Measurements from ENCODE around the gene APP. TPM values are rescaled to one million over a fixed set of nuclear protein-coding genes. Genes with fewer than 3 reads are reported as not detected.
A peak's percentile ranks its signal among the peaks of the same experiment; 100 is the strongest.

APP gene
- total RNA-seq, 2 experiments from 2014 or later = 39.3 to 39.4 TPM

DNA sequence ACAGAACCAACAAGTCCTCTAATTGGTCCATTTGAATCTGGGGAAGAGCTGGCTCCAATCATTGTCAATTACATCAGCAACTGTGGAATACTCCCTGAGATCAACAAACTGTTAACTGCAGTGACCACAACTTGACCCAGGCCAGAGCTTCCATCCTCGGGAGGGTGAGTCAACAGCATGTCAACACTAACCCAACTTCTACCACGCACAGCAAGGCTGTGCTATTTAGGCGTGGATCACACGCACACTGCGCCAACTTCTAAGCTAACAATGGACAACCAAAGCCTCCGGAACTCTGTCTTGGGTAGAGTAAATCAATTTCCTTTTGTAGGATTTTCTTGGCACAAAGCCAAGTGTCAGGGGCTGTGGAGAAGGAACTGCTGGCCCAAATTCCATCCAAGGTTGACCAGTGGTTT, 30.4 kb downstream of the APP start:
- TF ChIP-seq, protein P1, sequence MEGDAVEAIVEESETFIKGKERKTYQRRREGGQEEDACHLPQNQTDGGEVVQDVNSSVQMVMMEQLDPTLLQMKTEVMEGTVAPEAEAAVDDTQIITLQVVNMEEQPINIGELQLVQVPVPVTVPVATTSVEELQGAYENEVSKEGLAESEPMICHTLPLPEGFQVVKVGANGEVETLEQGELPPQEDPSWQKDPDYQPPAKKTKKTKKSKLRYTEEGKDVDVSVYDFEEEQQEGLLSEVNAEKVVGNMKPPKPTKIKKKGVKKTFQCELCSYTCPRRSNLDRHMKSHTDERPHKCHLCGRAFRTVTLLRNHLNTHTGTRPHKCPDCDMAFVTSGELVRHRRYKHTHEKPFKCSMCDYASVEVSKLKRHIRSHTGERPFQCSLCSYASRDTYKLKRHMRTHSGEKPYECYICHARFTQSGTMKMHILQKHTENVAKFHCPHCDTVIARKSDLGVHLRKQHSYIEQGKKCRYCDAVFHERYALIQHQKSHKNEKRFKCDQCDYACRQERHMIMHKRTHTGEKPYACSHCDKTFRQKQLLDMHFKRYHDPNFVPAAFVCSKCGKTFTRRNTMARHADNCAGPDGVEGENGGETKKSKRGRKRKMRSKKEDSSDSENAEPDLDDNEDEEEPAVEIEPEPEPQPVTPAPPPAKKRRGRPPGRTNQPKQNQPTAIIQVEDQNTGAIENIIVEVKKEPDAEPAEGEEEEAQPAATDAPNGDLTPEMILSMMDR (IDR thresholded peaks at IDR 0.05) = no peak
- no peaks in the 10 kb centered on the region for H3K27me3 Mint-ChIP-seq
- no peak for ATAC-seq
- H3K4me1 Mint-ChIP-seq (ENCODE audit: low read depth) = peaks cover 11% of the 10 kb centered on the region
- H3K4me3 Mint-ChIP-seq = no peak overlapping the region
- no peaks in the 10 kb centered on the region for H3K9me3 Mint-ChIP-seq
- no peak for DNase-seq
- CTCF ChIA-PET = no interaction called here
- H3K27ac Mint-ChIP-seq = no peak overlapping the region
- intact Hi-C loops (cut with micrococcal nuclease) = no loop called here
- peaks cover 4% of the 10 kb centered on the region for H3K36me3 Mint-ChIP-seq (ENCODE audit: low read depth)
- POLR2A ChIA-PET = no interaction called here

DNA sequence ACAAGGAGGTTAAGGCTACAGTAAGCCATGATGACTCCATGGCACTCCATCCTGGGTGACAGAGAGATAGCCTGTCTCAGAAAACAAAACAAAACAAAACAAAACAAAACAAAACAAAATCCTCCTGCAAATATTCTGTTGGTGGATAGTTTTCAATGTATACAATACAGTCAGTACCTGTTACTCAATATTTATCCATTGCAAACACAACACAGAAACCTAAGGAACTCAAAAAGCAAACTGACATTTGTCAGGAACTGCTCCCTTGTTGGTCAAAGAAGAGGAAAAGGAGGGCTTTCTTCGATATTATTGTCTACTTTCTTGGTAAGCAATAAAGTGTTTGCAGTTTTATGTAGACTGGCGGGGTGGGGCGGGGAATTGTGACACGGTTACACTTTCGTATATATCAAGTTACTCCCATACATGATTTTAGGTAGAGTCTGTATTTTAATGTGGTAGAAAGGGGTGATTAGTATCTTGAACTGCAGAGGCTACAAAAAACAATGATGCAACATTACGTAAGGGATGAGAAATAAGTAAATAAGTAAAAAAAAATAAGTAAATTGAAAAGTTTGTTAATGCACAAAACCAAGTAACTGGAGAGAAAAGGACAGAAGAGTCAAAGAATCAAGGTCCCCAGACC, 31.8 kb downstream of the APP start:
- ChIA-PET POLR2A (no interaction called here), CTCF (interaction anchor here (0.6 kb wide), 1 partner anchor 26 kb away, joined by 4 read pairs; no protein-coding TSS in a partner anchor)
- TF ChIP-seq, protein P1 (IDR thresholded peaks at IDR 0.05) = no peak
- H3K27me3 Mint-ChIP-seq = no peaks in the 10 kb centered on the region
- peaks cover 4% of the 10 kb centered on the region for H3K36me3 Mint-ChIP-seq (ENCODE audit: low read depth)
- DNase-seq (no peak), ATAC-seq (no peak)
- H3K4me3 Mint-ChIP-seq = no peak overlapping the region
- intact Hi-C loops (cut with micrococcal nuclease) = no loop called here
- H3K4me1 Mint-ChIP-seq (ENCODE audit: low read depth) = peaks cover 11% of the 10 kb centered on the region
- no peak overlapping the region for H3K27ac Mint-ChIP-seq
- H3K9me3 Mint-ChIP-seq = no peaks in the 10 kb centered on the region

DNA sequence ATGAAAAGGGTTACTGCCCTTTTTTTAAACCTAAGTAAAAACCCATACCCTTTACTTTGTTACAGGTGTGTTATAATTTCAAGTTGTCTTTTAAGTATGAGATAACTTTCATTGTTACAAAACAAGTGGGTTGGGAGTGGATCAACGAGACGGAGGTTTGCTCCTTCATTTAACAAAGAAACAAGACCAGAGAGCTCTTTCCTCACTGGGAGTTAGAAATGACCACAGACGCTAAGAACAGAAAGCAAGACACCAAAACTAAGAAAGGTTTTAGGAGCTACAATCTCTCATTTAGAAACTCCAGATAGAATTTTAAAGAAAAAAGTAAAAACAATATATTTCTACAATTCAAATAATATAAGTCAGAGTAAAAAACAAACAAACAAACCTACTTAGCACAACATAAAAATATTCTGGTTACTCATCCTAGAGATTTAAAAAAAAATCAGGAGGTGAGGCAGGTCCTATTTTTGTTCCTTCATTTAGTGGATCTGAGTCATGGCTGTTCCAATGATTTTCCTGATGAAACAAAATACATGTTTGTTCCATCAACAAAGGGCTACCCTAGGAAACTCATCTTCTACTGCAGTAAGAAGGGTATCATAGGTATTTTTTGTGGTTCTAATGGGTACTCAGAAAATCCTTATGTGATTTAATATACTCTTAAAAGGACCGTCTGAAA, 33.0 kb downstream of the APP start:
- TF ChIP-seq, protein P1 (IDR thresholded peaks at IDR 0.05) = no peak
- ChIA-PET CTCF (no interaction called here), POLR2A (no interaction called here)
- Mint-ChIP-seq H3K36me3 (ENCODE audit: low read depth) (peaks cover 4% of the 10 kb centered on the region), H3K4me3 (no peak overlapping the region), H3K27ac (no peak overlapping the region), H3K9me3 (no peaks in the 10 kb centered on the region), H3K27me3 (no peaks in the 10 kb centered on the region), H3K4me1 (ENCODE audit: low read depth) (peaks cover 11% of the 10 kb centered on the region)
- DNase-seq (no peak), ATAC-seq (no peak)
- intact Hi-C loops (cut with micrococcal nuclease) = no loop called here

DNA sequence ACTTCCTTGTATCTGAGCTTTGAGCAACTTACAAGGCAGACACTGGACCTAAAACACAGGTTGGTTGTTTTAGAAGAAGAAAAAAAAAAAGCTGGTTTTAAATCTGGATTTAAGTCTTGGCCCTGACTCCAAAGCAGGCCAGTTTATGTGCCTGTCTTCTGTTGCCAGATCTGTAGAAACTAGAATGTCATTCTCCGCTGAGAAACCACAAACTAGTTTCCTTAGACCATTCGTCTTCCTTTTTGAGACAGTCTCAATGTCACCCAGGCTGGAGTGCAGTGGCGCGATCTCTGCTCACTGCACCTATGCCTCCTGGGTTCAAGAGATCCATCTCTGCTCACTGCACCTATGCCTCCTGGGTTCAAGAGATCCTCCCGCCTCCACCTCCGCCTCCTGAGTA, 33.9 kb downstream of the APP start:
- H3K9me3 Mint-ChIP-seq = no peaks in the 10 kb centered on the region
- no peak overlapping the region for H3K4me3 Mint-ChIP-seq
- CTCF ChIA-PET = no interaction called here
- DNase-seq (peak; percentile 16), ATAC-seq (peak; percentile 73)
- TF ChIP-seq, protein P1 (IDR thresholded peaks at IDR 0.05) = no peak
- H3K27ac Mint-ChIP-seq = peak overlapping the region; percentile 20
- POLR2A ChIA-PET = no interaction called here
- peaks cover 11% of the 10 kb centered on the region for H3K4me1 Mint-ChIP-seq (ENCODE audit: low read depth)
- intact Hi-C loops (cut with micrococcal nuclease) = no loop called here
- H3K36me3 Mint-ChIP-seq (ENCODE audit: low read depth) = peaks cover 1% of the 10 kb centered on the region
- H3K27me3 Mint-ChIP-seq = no peaks in the 10 kb centered on the region

DNA sequence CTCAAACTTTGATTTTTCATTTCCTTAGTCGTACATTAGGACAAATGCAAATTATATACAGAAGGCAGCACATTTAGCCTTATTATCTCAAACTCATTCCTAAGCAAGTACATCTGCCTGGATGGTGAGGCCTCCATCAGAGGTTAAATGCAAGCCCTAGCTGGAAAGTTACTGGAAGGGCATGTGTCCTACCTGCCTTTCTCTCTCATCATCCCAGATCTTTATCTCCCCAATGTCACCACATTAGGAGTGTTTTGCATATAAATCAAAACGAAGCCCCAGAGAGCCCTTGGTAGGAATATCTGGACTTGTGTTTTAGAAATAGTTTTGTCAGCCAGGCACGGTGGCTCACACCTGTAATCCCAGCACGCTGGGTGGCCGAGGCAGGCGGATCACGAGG, 35.0 kb downstream of the APP start:
- POLR2A ChIA-PET = no interaction called here
- CTCF ChIA-PET = no interaction called here

More for the DNA sequence above, 35.0 kb downstream of the APP start:
- no peak for ATAC-seq
- intact Hi-C loops (cut with micrococcal nuclease) = no loop called here
- Mint-ChIP-seq H3K27ac (no peak overlapping the region), H3K4me1 (ENCODE audit: low read depth) (peaks cover 11% of the 10 kb centered on the region), H3K27me3 (no peaks in the 10 kb centered on the region), H3K9me3 (no peaks in the 10 kb centered on the region), H3K36me3 (ENCODE audit: low read depth) (peaks cover 1% of the 10 kb centered on the region), H3K4me3 (no peak overlapping the region)
- TF ChIP-seq, protein P1 (IDR thresholded peaks at IDR 0.05) = no peak
- no peak for DNase-seq

All from activated CD8-positive, alpha-beta T cell treated with anti-CD3 and anti-CD28 coated beads for 36 hours (primary cell).